GM12891 (cell line): ENCODE data around the gene EID3.

Experiments used
- PAX5 ChIP-seq: IDR thresholded peaks from 2 replicates; pipeline ENCODE4 v1.6.1; 2011; ENCODE audit warnings: low read length, moderate library complexity, mild to moderate bottlenecking; ENCODE audit not compliant: insufficient read depth, severe bottlenecking
- POLR2A ChIP-seq: IDR thresholded peaks from 2 replicates; pipeline ENCODE4 v1.6.1; 2011; ENCODE audit warnings: low read depth, low read length, control low read depth
- POLR2AphosphoS5 ChIP-seq: IDR thresholded peaks from 2 replicates; pipeline ENCODE4 v1.6.1; 2011; ENCODE audit warnings: low read depth, low read length, control low read depth
- POU2F2 ChIP-seq: IDR thresholded peaks from 2 replicates; pipeline ENCODE4 v1.6.1; 2011; ENCODE audit warnings: low read depth, mild to moderate bottlenecking, control low read depth, low read length, moderate library complexity
- SPI1 ChIP-seq: IDR thresholded peaks from 2 replicates; pipeline ENCODE4 v1.6.1; 2011; ENCODE audit warnings: low read depth, low read length, control low read depth
- TAF1 ChIP-seq: IDR thresholded peaks from 2 replicates; pipeline ENCODE4 v1.6.1; 2011; ENCODE audit warnings: low read depth, low read length, control low read depth

DNA sequence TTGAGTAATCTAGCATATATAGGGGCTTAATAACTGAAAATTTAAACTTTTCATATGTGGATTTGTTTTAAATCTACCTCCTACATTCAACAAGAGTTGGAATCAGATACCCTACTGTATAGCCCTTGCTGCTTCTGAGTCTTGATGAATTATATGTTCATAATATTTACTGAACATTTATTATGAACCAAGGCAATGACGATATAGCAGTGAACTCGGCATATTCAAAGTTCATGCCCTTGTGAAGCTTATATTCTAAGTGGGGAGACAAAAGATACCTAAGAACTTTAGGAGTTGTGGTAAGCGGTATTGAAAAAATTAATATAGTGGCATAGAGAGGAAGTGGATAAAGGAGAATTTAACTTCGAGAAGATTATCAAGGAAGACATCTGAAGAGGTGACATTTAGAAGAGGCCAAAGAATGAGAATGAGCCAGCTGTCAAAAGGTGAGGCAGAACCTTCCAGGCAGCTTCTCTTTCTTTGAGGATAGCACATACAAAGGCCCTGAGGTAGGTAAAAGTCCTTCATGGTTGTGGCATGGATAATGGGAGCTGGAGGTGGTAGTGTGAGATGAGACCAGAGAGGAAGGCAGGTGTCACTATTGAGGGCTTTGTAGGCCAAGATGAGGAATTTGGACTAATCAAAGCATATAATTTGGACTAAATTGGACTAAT, 10.2 kb downstream of the EID3 start:
- no peak for TF ChIP-seq POLR2A
- no peak for TF ChIP-seq POLR2AphosphoS5
- TF ChIP-seq POU2F2: no peak
- no peak for TF ChIP-seq SPI1
- no peak for TF ChIP-seq TAF1
- TF ChIP-seq PAX5: no peak
